Measurements from ENCODE around the gene TMIGD3. TPM values are rescaled to one million over a fixed set of nuclear protein-coding genes. Genes with fewer than 3 reads are reported as not detected.
A peak's percentile ranks its signal among the peaks of the same experiment; 100 is the strongest.

TMIGD3 gene
- total RNA-seq, 2 donors from 2014 or later = 2.0 to 4.0 TPM

DNA sequence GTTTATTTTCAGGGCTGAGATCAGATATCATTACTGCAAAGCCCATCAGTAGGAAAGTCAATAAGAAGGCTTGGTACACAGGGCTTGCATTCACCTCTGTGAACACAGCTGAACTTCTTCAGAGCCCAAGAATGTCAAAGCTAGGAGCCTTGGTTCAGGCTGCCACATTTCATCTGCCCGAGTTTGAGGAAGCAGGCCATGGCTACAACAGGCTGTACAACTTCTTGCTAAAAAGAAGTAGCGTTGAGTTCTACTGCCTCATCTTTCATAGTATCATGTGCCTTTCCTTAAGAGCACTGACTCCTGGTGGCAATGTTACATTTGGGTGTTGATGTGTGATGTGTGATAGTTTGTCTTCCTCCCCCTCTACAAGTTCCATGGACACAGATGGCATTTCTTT is 19.6 kb downstream of the TMIGD3 start:
- ATAC-seq (no peak), DNase-seq (no peak)
- intact Hi-C loops (cut with DNase I) = loop anchor here (2.0 to 10.0 kb wide), 3 partner anchors 173 to 271 kb away; partner anchors contain the start of gene DDX20 (in 1 of the 2)

DNA sequence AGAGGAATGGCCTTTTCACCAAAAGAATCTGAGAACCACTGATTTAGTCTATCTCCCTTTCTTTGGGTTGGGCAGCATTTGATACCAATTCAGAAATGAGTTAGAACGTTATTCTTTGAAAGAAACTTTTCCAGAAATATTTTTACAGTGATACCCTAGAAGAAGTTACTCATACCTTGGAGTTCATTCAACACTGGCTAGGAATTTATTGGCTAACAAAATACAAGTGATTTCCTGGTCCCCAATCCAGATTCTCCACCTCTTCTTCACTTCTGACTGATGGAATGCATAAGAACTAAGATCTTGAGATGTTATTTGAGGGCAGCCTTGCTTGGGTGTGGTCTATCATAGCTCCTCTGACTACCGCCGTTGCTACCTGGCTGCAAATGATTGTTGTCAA is 20.3 kb downstream of the TMIGD3 start:
- ATAC-seq (no peak), DNase-seq (no peak)
- intact Hi-C loops (cut with DNase I) = loop anchor here (2.0 to 10.0 kb wide), 3 partner anchors 174 to 272 kb away; partner anchors contain the start of gene DDX20 (in 1 of the 2)

- intact Hi-C loops (cut with DNase I) = loop anchor here (2.0 to 10.0 kb wide), 4 partner anchors 175 to 287 kb away; partner anchors contain the start of gene DDX20 (in 1 of the 2)
- DNase-seq (peak; percentile 74), ATAC-seq (peak; percentile 94 to 97)
Observed at GRCh38 chr1:111481387-111482221, 21.8 kb downstream of the TMIGD3 start.

- DNase-seq = no peak
- intact Hi-C loops (cut with DNase I) = loop anchor here (2.0 to 10.0 kb wide), 3 partner anchors 272 to 288 kb away; partner anchors contain the start of gene DDX20 (in 1 of the 2)
- ATAC-seq = no peak
Observed at GRCh38 chr1:111480674-111481073, 22.8 kb downstream of the TMIGD3 start.

- peak in 1 of 2 donors; percentile 38 for ATAC-seq
- intact Hi-C loops (cut with DNase I) = no loop called here
Observed at GRCh38 chr1:111476761-111477309, 26.6 kb downstream of the TMIGD3 start.

GRCh38 chr1:111476214-111476613 is 27.2 kb downstream of the TMIGD3 start:
- ATAC-seq (no peak), DNase-seq (no peak)
- intact Hi-C loops (cut with DNase I) = no loop called here

More at GRCh38 chr1:111476761-111477309, 26.6 kb downstream of the TMIGD3 start:
- no peak for DNase-seq

- intact Hi-C loops (cut with DNase I) = no loop called here
- ATAC-seq (no peak), DNase-seq (no peak)
Observed at GRCh38 chr1:111475701-111476100, 27.7 kb downstream of the TMIGD3 start.

GRCh38 chr1:111474521-111474920 is 28.9 kb downstream of the TMIGD3 start:
- intact Hi-C loops (cut with DNase I) = no loop called here
- peak in 1 of 2 donors; percentile 32 for ATAC-seq
- no peak for DNase-seq

DNA sequence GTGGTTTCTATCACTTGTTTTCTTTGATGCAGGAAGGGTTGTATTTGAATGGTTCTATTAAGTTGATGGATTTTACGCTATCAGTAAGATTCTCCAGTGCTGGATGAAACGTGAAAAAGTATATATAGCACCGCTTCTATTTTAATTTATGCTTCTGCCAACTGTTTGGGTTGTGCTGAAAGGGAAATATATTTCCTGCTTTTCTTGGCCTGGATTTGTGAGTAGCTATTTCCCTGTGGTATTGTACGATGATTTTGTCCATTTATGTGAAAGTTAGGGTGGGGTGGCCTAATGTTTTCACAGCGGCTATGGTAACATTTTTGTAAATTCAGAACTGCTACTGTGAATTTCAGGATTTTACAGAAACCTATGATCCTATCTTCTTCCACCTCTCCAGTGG is 29.3 kb downstream of the TMIGD3 start:
- ATAC-seq (no peak), DNase-seq (no peak)
- intact Hi-C loops (cut with DNase I) = no loop called here

- DNase-seq = no peak
- intact Hi-C loops (cut with DNase I) = no loop called here
- no peak for ATAC-seq
Observed at GRCh38 chr1:111471538-111471937, 31.9 kb downstream of the TMIGD3 start.

DNA sequence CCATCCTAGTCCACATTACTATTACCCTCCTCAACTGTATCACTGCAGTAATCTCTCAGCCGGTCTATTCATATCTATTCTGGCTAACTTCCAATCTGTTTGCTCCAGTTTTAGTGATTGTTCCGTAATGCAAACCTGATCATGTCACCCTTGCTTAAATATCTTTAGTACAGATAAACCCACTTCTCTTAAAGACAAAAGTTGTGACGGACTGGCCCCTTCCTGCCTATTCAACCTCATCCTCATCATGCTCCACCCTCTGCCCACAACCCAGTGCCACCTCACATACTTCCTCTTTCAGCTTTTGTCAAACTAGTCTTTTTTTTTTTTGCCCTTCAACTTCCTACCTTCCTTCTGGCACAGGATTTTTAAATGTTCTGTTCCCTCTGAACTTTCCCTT is 32.4 kb downstream of the TMIGD3 start:
- DNase-seq (no peak), ATAC-seq (peak; percentile 69 to 74)
- intact Hi-C loops (cut with DNase I) = no loop called here

DNA sequence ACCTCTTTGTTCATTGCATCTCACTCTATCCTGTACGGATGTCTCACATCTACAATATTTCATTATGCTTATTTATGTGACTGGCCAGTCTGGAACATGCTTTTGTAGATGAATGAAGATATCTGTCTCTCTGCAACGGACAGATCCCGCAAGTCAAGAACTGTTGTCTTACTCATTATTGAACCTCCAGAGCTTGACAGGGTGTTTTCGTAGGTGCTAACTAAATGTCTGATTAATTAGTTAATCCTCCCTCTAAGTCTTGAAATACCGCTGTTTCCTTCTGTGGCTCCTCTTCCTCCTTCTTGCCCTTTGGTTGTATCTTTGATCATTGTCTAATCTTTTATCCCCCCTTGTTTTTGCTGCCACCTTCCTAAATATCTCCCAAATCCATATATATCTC is 32.8 kb downstream of the TMIGD3 start:
- ATAC-seq (no peak), DNase-seq (no peak)
- intact Hi-C loops (cut with DNase I) = no loop called here

GRCh38 chr1:111469539-111469938 is 33.9 kb downstream of the TMIGD3 start:
- no peak for DNase-seq
- intact Hi-C loops (cut with DNase I) = no loop called here
- no peak for ATAC-seq

DNA sequence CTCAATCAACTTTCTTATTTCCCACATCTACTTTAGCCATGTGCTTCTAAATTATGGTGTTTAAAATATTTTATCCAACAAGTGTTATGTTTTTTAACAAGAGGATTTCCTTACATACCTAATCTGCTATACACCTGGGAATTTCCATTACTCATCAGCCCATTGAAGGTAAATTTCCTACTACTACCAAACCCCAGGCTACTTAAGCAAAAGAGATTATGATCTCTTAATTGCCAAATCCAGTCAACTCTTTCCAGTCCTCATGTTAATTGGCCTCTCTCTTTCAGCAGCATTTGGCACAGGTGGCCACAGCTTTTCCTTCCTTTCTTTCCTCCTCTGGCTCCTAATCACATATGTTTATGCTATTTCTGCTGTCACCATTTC is 34.7 kb downstream of the TMIGD3 start:
- no peak for ATAC-seq
- intact Hi-C loops (cut with DNase I) = no loop called here
- no peak for DNase-seq

- no peak for ATAC-seq
- intact Hi-C loops (cut with DNase I) = no loop called here
- no peak for DNase-seq
Observed at GRCh38 chr1:111467865-111468716, 35.3 kb downstream of the TMIGD3 start.

GRCh38 chr1:111466480-111466879 is 37.0 kb downstream of the TMIGD3 start:
- intact Hi-C loops (cut with DNase I) = no loop called here

GRCh38 chr1:111465754-111466153 is 37.7 kb downstream of the TMIGD3 start:
- intact Hi-C loops (cut with DNase I) = no loop called here
- ATAC-seq = no peak
- DNase-seq = no peak

More at GRCh38 chr1:111466480-111466879, 37.0 kb downstream of the TMIGD3 start:
- no peak for ATAC-seq
- no peak for DNase-seq

- DNase-seq (no peak), ATAC-seq (peak in 1 of 2 donors; percentile 41)
- intact Hi-C loops (cut with DNase I) = no loop called here
Observed at GRCh38 chr1:111463029-111463683, 40.3 kb downstream of the TMIGD3 start.

Measured in left cardiac atrium (tissue), 4 donors.